Heart left ventricle (tissue), 16 donors: Measurements from ENCODE around the gene FGF22. TPM values are rescaled to one million over a fixed set of nuclear protein-coding genes. Genes with fewer than 3 reads are reported as not detected.
A peak's percentile ranks its signal among the peaks of the same experiment; 100 is the strongest.
"Not testable (repeated sequence)": the region's sequence is repeated elsewhere in the genome, so short reads cannot be mapped to it uniquely, and the experiment has no call there.

Experiments
- ATAC-seq, 4 donors: fragments of 200-7000 bp; cut with Tn5 transposase; one replicate each; pipeline ENCODE4 v1.9.1; 2020 to 2022; ENCODE audit warnings: moderate library complexity in 4 of 4, mild to moderate bottlenecking in 3 of 4, moderate number of reproducible peaks in 1 of 4
- DNase-seq, 5 donors: peaks; one replicate each; pipeline ENCODE4 v3.0.0-alpha.2; 2020
- H3K27ac ChIP-seq, 12 donors: fragments of 200-600 bp; sonication (generic) in 4 of 12; one replicate each; pipeline versions ENCODE4 v1.5.0 to v1.8.0; 2016 to 2022; ENCODE audit warnings: mild to moderate bottlenecking in 2 of 12
- H3K27me3 ChIP-seq, 9 donors: fragments of 200-600 bp; sonication (generic) in 2 of 9; one replicate each; pipeline versions ENCODE4 v1.5.1 to v1.8.0; 2016 to 2022; ENCODE audit warnings: mild to moderate bottlenecking in 3 of 9
- H3K36me3 ChIP-seq, 9 donors: fragments of 200-600 bp; sonication (generic) in 2 of 9; one replicate each; pipeline versions ENCODE4 v1.5.0 to v1.8.0; 2018 to 2022; ENCODE audit warnings: mild to moderate bottlenecking in 2 of 9
- H3K4me1 ChIP-seq, 12 donors: fragments of 200-600 bp; sonication (generic) in 4 of 12; one replicate each; pipeline versions ENCODE4 v1.5.0 to v1.8.0; 2016 to 2022; ENCODE audit warnings: mild to moderate bottlenecking in 3 of 12
- H3K4me3 ChIP-seq, 12 donors: fragments of 200-600 bp; sonication (generic) in 4 of 12; one replicate each; pipeline versions ENCODE4 v1.5.0 to v1.8.0; 2017 to 2022; ENCODE audit warnings: mild to moderate bottlenecking in 9 of 12, moderate library complexity in 4 of 12
- H3K9me3 ChIP-seq, 12 donors: fragments of 200-600 bp; sonication (generic) in 4 of 12; one replicate each; pipeline versions ENCODE4 v1.5.0 to v1.8.0; 2016 to 2022; ENCODE audit warnings: mild to moderate bottlenecking in 1 of 12
- CTCF ChIP-seq, 12 donors: fragments of 200-600 bp; sonication (generic) in 4 of 12; IDR thresholded peaks; one replicate each; pipeline versions ENCODE4 v1.5.0 to v1.8.0; 2018 to 2022; ENCODE audit warnings: antibody characterized with exemption in 12 of 12, mild to moderate bottlenecking in 5 of 12
- POLR2A ChIP-seq, 2 donors: fragments of 450-650 bp; IDR thresholded peaks; one replicate each; pipeline ENCODE4 v1.6.1; 2017; ENCODE audit warnings: antibody characterized with exemption in 2 of 2, mild to moderate bottlenecking in 2 of 2, moderate library complexity in 2 of 2
- WGBS, 4 donors: extraction: QIAGEN DNeasy Blood & Tissue Kit in 2 of 4; methylation state at CpG; one replicate each; pipeline versions ENCODE4 v1.1.5 to v1.1.7; 2013 to 2018; 5-methylcytosine and 5-hydroxymethylcytosine counted together
- intact Hi-C, 10 donors: fragments of 100-400 bp; cut with DNase I; formaldehyde crosslinking; loops; one replicate each; pipeline versions ENCODE4 v1.11.1 to v1.14.2; 2022
- polyA plus RNA-seq, 2 donors: library from polyadenylated mRNA; stranded (reverse); fragments of 200-250 nt; gene quantifications; one replicate each; pipeline ENCODE4 v1.2.3, GENCODE V29; 2013
- total RNA-seq, 9 donors: library from RNA; depleted of rRNA in 2 of 9; stranded (reverse); fragments of >200 nt in 2 of 9; fragmentation: NEBNext Ultra II Directional in 3 of 9; extraction: Animal tissue kit (Norgen Biotek cat#: 25700) in 3 of 9; gene quantifications; one replicate each; pipeline versions ENCODE4 v1.1.0 to v1.2.4, GENCODE V29; 2016 to 2023
- donor health status: ischemic (EF 13 %, LVEDD 7.1; RV severe dilation, severe dysfunction).
- donor health status: healthy with polysubstance abuse.
- donor health status: DM: no; HTN: yes; CAD: no.
- donor health status: DM: no; HTN: no; CAD: no.
- donor health status: ischemic (EF 25% LVEDD 6.9; RV normal size, moderate dysfunction).
- donor health status: ischemic (EF 25% LVEDD 5.7; RV mildly dilated, moderate dysfunction).
- donor health status: healthy.
- donor health status: DM: yes; HTN: yes; CAD: no.
- donor health status: ischemic (EF 35%, LVEDD 5.7; RV mildly dilated, moderate dysfunction).
- donor health status: nonischemic (EF 11% LVEDD 7.7; RV severe dilation, severe dysfunction).
- donor health status: DM: yes; HTN: yes; CAD: no.
- donor health status: PGD.
- donor health status: ischemic (EF 29% LVEDD 5.4; RV normal size, mild dysfunction).
- donor health status: nonischemic (EF 23%, LVEDD 6.1; RV moderate dilation, normal function).

FGF22 gene
- total and polyA plus RNA-seq, 11 donors: 0.07 to 0.36 (median 0.16) TPM; not detected in 6

GRCh38 chr19:625257-625656 lies 14.4 kb upstream of the FGF22 start:
- H3K36me3 ChIP-seq: peaks cover 0 to 78% (median 67%) of the 10 kb centered on the region in 9 donors
- WGBS, 4 donors: 89 to 97% (median 92%) methylated on average over 5 of the region's 5 CpGs

GRCh38 chr19:626566-626965 lies 13.1 kb upstream of the FGF22 start:
- WGBS, 4 donors: 91 to 97% (median 94%) methylated on average over 7 of the region's 7 CpGs
- intact Hi-C loops: not testable (repeated sequence)
- peaks cover 0 to 72% (median 60%) of the 10 kb centered on the region in 9 donors for H3K36me3 ChIP-seq

More at GRCh38 chr19:625257-625656, 14.4 kb upstream of the FGF22 start:
- H3K27ac ChIP-seq: no peak overlapping the region
- intact Hi-C loops: no loop called here
- DNase-seq (no peak), ATAC-seq (no peak)
- H3K4me3 ChIP-seq: no peak overlapping the region
- peaks cover 0 to 6% (median 0%) of the 10 kb centered on the region in 12 donors for H3K4me1 ChIP-seq
- TF ChIP-seq POLR2A (IDR thresholded peaks at IDR 0.05) (no peak), CTCF (IDR thresholded peaks at IDR 0.05) (no peak)
- no peaks in the 10 kb centered on the region for H3K9me3 ChIP-seq
- no peaks in the 10 kb centered on the region for H3K27me3 ChIP-seq

GRCh38 chr19:628168-628567 lies 11.5 kb upstream of the FGF22 start:
- no peak for DNase-seq
- 86 to 90% (median 88%) methylated on average over 19 of the region's 19 CpGs for WGBS, 4 donors
- intact Hi-C loops: no loop called here
- TF ChIP-seq POLR2A (IDR thresholded peaks at IDR 0.05) (no peak), CTCF (IDR thresholded peaks at IDR 0.05) (peak in 6 of 12 donors; percentile 8 to 31 (median 16))
- no peak for ATAC-seq
- Histone ChIP-seq H3K4me3 (no peak overlapping the region), H3K27ac (no peak overlapping the region), H3K9me3 (no peaks in the 10 kb centered on the region), H3K36me3 (peaks cover 0 to 56% (median 44%) of the 10 kb centered on the region in 9 donors), H3K4me1 (peaks cover 0 to 19% (median 10%) of the 10 kb centered on the region in 12 donors), H3K27me3 (no peaks in the 10 kb centered on the region)

More at GRCh38 chr19:626566-626965, 13.1 kb upstream of the FGF22 start:
- H3K9me3 ChIP-seq, H3K27me3 ChIP-seq, H3K4me3 ChIP-seq, H3K27ac ChIP-seq, ATAC-seq, DNase-seq, H3K4me1 ChIP-seq: not testable (repeated sequence)

- peaks cover 6 to 28% (median 16%) of the 10 kb centered on the region in 12 donors for H3K4me1 ChIP-seq
- H3K27me3 ChIP-seq, DNase-seq, intact Hi-C loops, H3K27ac ChIP-seq, H3K9me3 ChIP-seq, H3K4me3 ChIP-seq: not testable (repeated sequence)
- H3K36me3 ChIP-seq: peaks cover 0 to 44% (median 32%) of the 10 kb centered on the region in 9 donors
- peak in 1 of 4 donors; percentile 5 for ATAC-seq
- WGBS, 4 donors: 56 to 82% (median 66%) methylated on average over 15 to 25 of the region's 25 CpGs
Observed at GRCh38 chr19:629515-629914, 10.2 kb upstream of the FGF22 start.

GRCh38 chr19:629961-630714 lies 9.5 kb upstream of the FGF22 start:
- Histone ChIP-seq H3K27ac (no peak overlapping the region), H3K27me3 (no peaks in the 10 kb centered on the region), H3K4me3 (no peak overlapping the region), H3K36me3 (peaks cover 0 to 39% (median 26%) of the 10 kb centered on the region in 9 donors), H3K9me3 (no peaks in the 10 kb centered on the region), H3K4me1 (peaks cover 6 to 28% (median 17%) of the 10 kb centered on the region in 12 donors)
- intact Hi-C loops: loop anchor here in 2 of 10 donors (5.0 to 10.0 kb wide), 2 partner anchors 48 to 95 kb away; partner anchors contain the start of gene CDC34 (in 1 of the 2)
- no peak for DNase-seq
- ATAC-seq: no peak
- WGBS, 4 donors: 85 to 88% (median 86%) methylated on average over 29 to 30 of the region's 30 CpGs
- TF ChIP-seq POLR2A (IDR thresholded peaks at IDR 0.05): no peak
- no peak for TF ChIP-seq CTCF (IDR thresholded peaks at IDR 0.05)
